CD4-positive, alpha-beta memory T cell (primary cell): ENCODE results near the gene VAMP5. TPM values are rescaled to one million over a fixed set of nuclear protein-coding genes. Genes with fewer than 3 reads are reported as not detected.
A peak's percentile ranks its signal among the peaks of the same experiment; 100 is the strongest.
"Not testable (repeated sequence)": the region's sequence is repeated elsewhere in the genome, so short reads cannot be mapped to it uniquely, and the experiment has no call there.

ENCODE experiments used
- CTCF ChIA-PET: fragments of 350-600 bp; sonication (Branson Sonifier 250); formaldehyde crosslinking; loops from one replicate; lab custom pipeline; 2021; ENCODE audit warnings: inconsistent platforms; ENCODE audit not compliant: partially characterized antibody; lab: Charles Lee
- POLR2A ChIA-PET: fragments of 350-600 bp; sonication (Branson Sonifier 250); formaldehyde crosslinking; loops from one replicate; lab custom pipeline; 2021; ENCODE audit not compliant: partially characterized antibody; lab: Charles Lee
- DNase-seq, 5 donors: peaks; one replicate each; pipeline versions ENCODE4 v3.0.0 to v3.0.0-alpha.2; 2020 to 2022; ENCODE audit warnings: mixed read lengths in 1 of 5
- H3K27ac ChIP-seq: one replicate; pipeline ENCODE4 v1.7.0; 2013; ENCODE audit warnings: low read depth, low read length
- H3K27me3 ChIP-seq: 2 replicates; pipeline ENCODE4 v1.7.0; 2013; ENCODE audit warnings: mild to moderate bottlenecking, low read length, moderate library complexity; ENCODE audit not compliant: insufficient read depth
- H3K36me3 ChIP-seq: 2 replicates; pipeline ENCODE4 v1.7.0; 2013; ENCODE audit warnings: mild to moderate bottlenecking, low read length, moderate library complexity; ENCODE audit not compliant: insufficient read depth
- H3K4me1 ChIP-seq: 2 replicates; pipeline ENCODE4 v1.7.0; 2013; ENCODE audit warnings: mild to moderate bottlenecking, low read length, moderate library complexity; ENCODE audit not compliant: insufficient read depth
- H3K4me3 ChIP-seq, 2 donors: one replicate each; pipeline ENCODE4 v1.7.0; 2013; ENCODE audit warnings: low read length in 2 of 2, mild to moderate bottlenecking in 1 of 2
- H3K9me3 ChIP-seq, 2 donors: one replicate each; pipeline ENCODE4 v1.7.0; 2013; ENCODE audit warnings: low read length in 2 of 2, control low read depth in 1 of 2; ENCODE audit not compliant: control insufficient read depth in 1 of 2
- H3K27ac Mint-ChIP-seq, 7 donors: one replicate each; pipeline ENCODE4 v1.8.0; 2020 to 2021; ENCODE audit warnings: mixed read lengths in 7 of 7, mild to moderate bottlenecking in 6 of 7, inconsistent platforms in 3 of 7, moderate library complexity in 3 of 7
- H3K27me3 Mint-ChIP-seq, 2 donors: one replicate each; pipeline ENCODE4 v1.8.0; 2020 to 2021; ENCODE audit warnings: mixed read lengths in 2 of 2
- H3K36me3 Mint-ChIP-seq, 2 donors: one replicate each; pipeline ENCODE4 v1.8.0; 2020 to 2021; ENCODE audit warnings: mixed read lengths in 2 of 2, inconsistent platforms in 1 of 2, mild to moderate bottlenecking in 1 of 2
- H3K4me1 Mint-ChIP-seq, 4 donors: one replicate each; pipeline ENCODE4 v1.8.0; 2020 to 2021; ENCODE audit warnings: mixed read lengths in 4 of 4, mild to moderate bottlenecking in 1 of 4
- H3K4me3 Mint-ChIP-seq, 8 donors: one replicate each; pipeline ENCODE4 v1.8.0; 2020 to 2021; ENCODE audit warnings: mixed read lengths in 8 of 8, mild to moderate bottlenecking in 7 of 8, moderate library complexity in 6 of 8, inconsistent platforms in 3 of 8
- H3K9me3 Mint-ChIP-seq, 8 donors: one replicate each; pipeline ENCODE4 v1.8.0; 2020 to 2021; ENCODE audit warnings: mixed read lengths in 8 of 8, mild to moderate bottlenecking in 5 of 8, inconsistent platforms in 3 of 8, moderate library complexity in 1 of 8
- intact Hi-C: fragments of 100-400 bp; cut with micrococcal nuclease; formaldehyde crosslinking; loops from one replicate; pipeline ENCODE4 v1.15.1; 2023
- polyA plus RNA-seq, 2 donors: library from polyadenylated mRNA; unstranded; fragments of 300-500 nt; fragmentation: Illumina TruSeq; gene quantifications; one replicate each; pipeline ENCODE4 v1.2.3, GENCODE V29; 2021
- total RNA-seq, 2 experiments: library from RNA; stranded (reverse); gene quantifications; one replicate each; pipeline ENCODE4 v1.2.3, GENCODE V29; 2021

Gene VAMP5
- total and polyA plus RNA-seq, 4 experiments from 2014 or later: 25.5 to 136 (median 67.1) TPM

DNA sequence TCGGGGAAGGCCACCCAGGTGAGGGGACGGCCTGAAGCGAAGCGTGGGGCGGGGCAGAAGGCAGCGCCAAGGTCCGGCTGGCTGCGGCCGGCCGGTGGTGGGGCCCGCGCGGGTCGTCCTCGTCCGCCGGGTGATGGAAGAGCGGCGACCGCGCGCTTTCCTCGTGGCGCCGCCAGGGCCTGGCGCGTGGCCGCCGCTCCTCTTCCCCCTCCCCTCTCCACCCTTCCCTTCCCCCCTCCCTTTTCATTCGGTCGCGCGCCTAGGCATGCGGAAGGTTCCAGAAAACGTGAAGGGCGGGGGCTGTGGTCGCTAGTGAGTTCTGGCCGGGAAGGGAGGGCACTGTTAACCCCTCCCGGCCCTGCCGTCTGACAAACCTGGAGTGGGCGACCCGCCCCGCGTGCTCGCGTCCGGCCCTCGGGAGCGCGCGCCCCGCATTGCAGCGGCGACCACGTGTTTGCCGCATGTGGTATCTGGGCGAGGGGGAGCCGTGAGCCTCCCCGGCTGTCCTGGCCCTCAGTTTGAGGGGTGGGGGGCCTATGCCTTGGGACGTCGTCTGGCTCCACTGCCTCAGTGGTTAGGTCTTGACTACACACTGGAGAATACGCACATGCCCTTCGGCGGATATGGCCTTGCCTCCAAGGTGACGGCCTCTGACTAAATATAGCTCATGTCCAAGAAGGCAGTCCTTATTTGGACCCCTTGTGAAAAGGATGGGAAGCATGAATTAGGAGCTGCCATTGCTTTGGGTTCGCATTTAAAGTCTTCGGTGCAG lies 44.7 kb upstream of the VAMP5 start:
- ChIA-PET CTCF (interaction anchor here (1.0 to 12.4 kb wide), 12 partner anchors 10 to 148 kb away, joined by 3 to 144 read pairs (median 4); partner anchors contain the start of genes GGCX and SH2D6), POLR2A (interaction anchor here (0.5 to 7.2 kb wide), 45 partner anchors 9 to 902 kb away, joined by 3 to 119 read pairs (median 6); partner anchors contain the start of genes C2orf68, CAPG, ELMOD3 and GGCX)
- H3K36me3 Mint-ChIP-seq: peaks cover 30 to 55% of the 10 kb centered on the region in 2 donors
- peak overlapping the region; percentile 78 to 98 for H3K4me3 ChIP-seq
- intact Hi-C loops: loop anchor here (1.0 to 2.0 kb wide), 7 partner anchors 13 to 211 kb away; partner anchors contain the start of genes GGCX, RNF181, SH2D6 and USP39
- no peaks in the 10 kb centered on the region for H3K9me3 ChIP-seq
- peaks cover 26% of the 10 kb centered on the region for H3K36me3 ChIP-seq
- H3K4me1 ChIP-seq: peaks cover 44% of the 10 kb centered on the region
- H3K27ac ChIP-seq: peak overlapping the region; percentile 83
- H3K9me3 Mint-ChIP-seq: peaks cover 0 to 3% (median 0%) of the 10 kb centered on the region in 8 donors
- peak; percentile 73 to 82 (median 76) for DNase-seq
- peak overlapping the region; percentile 93 to 97 (median 95) for H3K4me3 Mint-ChIP-seq
- peaks cover 33 to 58% (median 46%) of the 10 kb centered on the region in 4 donors for H3K4me1 Mint-ChIP-seq
- H3K27me3 ChIP-seq: no peaks in the 10 kb centered on the region
- H3K27ac Mint-ChIP-seq: peak overlapping the region; percentile 94 to 97 (median 95)
- no peaks in the 10 kb centered on the region for H3K27me3 Mint-ChIP-seq

GRCh38 chr2:85540133-85540648 lies 44.0 kb upstream of the VAMP5 start:
- DNase-seq: no peak
- H3K27ac ChIP-seq: peak overlapping the region; percentile 83
- no peaks in the 10 kb centered on the region for H3K27me3 Mint-ChIP-seq
- ChIA-PET CTCF (interaction anchor here (1.1 to 12.4 kb wide), 5 partner anchors 13 to 149 kb away, joined by 4 to 144 read pairs (median 12); partner anchors contain the start of genes GGCX and SH2D6), POLR2A (interaction anchor here (0.8 to 7.2 kb wide), 24 partner anchors 9 to 222 kb away, joined by 3 to 119 read pairs (median 12); partner anchors contain the start of genes C2orf68, ELMOD3, GGCX and RETSAT)
- H3K9me3 Mint-ChIP-seq: peaks cover 0 to 3% (median 0%) of the 10 kb centered on the region in 8 donors
- H3K27ac Mint-ChIP-seq: peak overlapping the region; percentile 84 to 95 (median 92)
- peaks cover 33 to 58% (median 46%) of the 10 kb centered on the region in 4 donors for H3K4me1 Mint-ChIP-seq
- H3K4me3 ChIP-seq: peak overlapping the region; percentile 78 to 98
- no peaks in the 10 kb centered on the region for H3K27me3 ChIP-seq
- intact Hi-C loops: no loop called here
- H3K4me1 ChIP-seq: peaks cover 44% of the 10 kb centered on the region
- H3K36me3 Mint-ChIP-seq: peaks cover 30 to 62% of the 10 kb centered on the region in 2 donors
- H3K9me3 ChIP-seq: no peaks in the 10 kb centered on the region
- peaks cover 29% of the 10 kb centered on the region for H3K36me3 ChIP-seq
- H3K4me3 Mint-ChIP-seq: peak overlapping the region; percentile 88 to 97 (median 94)

GRCh38 chr2:85541262-85541661 lies 43.0 kb upstream of the VAMP5 start:
- intact Hi-C loops: no loop called here
- Mint-ChIP-seq H3K9me3 (peaks cover 0 to 3% (median 0%) of the 10 kb centered on the region in 8 donors), H3K36me3 (peaks cover 30 to 71% of the 10 kb centered on the region in 2 donors), H3K27me3 (no peaks in the 10 kb centered on the region), H3K4me3 (peak overlapping the region in 6 of 8 donors; percentile 36 to 96 (median 94)), H3K27ac (peak overlapping the region in 4 of 7 donors; percentile 17 to 95 (median 93)), H3K4me1 (peaks cover 33 to 58% (median 45%) of the 10 kb centered on the region in 4 donors)
- Histone ChIP-seq H3K36me3 (peaks cover 38% of the 10 kb centered on the region), H3K27me3 (no peaks in the 10 kb centered on the region), H3K4me3 (no peak overlapping the region), H3K4me1 (peaks cover 44% of the 10 kb centered on the region), H3K27ac (no peak overlapping the region), H3K9me3 (no peaks in the 10 kb centered on the region)
- ChIA-PET POLR2A (interaction anchor here (1.4 to 7.2 kb wide), 11 partner anchors 10 to 186 kb away, joined by 4 to 119 read pairs (median 32); partner anchors contain the start of genes C2orf68, ELMOD3, GGCX and RETSAT), CTCF (interaction anchor here (2.0 to 12.4 kb wide), 3 partner anchors 11 to 150 kb away, joined by 4 to 144 read pairs (median 71); partner anchors contain the start of gene SH2D6)
- no peak for DNase-seq

DNA sequence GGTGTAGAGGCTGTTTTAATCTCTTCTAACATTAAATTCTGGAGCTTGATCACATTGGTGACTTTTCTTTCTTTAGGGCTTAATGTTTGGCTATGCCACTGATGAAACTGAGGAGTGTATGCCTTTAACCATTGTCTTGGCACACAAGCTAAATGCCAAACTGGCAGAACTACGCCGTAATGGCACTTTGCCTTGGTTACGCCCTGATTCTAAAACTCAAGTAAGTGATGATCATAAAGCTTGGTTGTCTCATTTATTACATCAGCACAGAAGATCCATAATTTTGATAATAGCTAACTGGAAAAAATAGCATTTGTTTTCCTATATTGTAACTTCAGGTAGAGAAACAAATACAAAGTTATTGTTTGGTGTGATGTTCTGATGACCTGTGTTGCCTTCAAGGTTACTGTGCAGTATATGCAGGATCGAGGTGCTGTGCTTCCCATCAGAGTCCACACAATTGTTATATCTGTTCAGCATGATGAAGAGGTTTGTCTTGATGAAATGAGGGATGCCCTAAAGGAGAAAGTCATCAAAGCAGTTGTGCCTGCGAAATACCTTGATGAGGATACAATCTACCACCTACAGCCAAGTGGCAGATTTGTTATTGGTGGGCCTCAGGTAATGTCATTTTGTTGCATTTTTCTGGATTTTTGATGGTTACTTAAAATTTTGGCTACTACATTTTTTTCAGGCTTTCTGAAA lies 42.3 kb upstream of the VAMP5 start:
- H3K4me3 Mint-ChIP-seq: peak overlapping the region in 4 of 8 donors; percentile 32 to 96 (median 64)
- peaks cover 0 to 3% (median 0%) of the 10 kb centered on the region in 8 donors for H3K9me3 Mint-ChIP-seq
- intact Hi-C loops: no loop called here
- Histone ChIP-seq H3K27ac (no peak overlapping the region), H3K9me3 (no peaks in the 10 kb centered on the region), H3K27me3 (no peaks in the 10 kb centered on the region), H3K4me1 (peaks cover 43% of the 10 kb centered on the region), H3K36me3 (peaks cover 38% of the 10 kb centered on the region), H3K4me3 (no peak overlapping the region)
- ChIA-PET CTCF (interaction anchor here (9.1 to 12.4 kb wide), 2 partner anchors 11 to 122 kb away, joined by 71 to 144 read pairs; partner anchors contain the start of gene SH2D6), POLR2A (interaction anchor here (1.4 to 7.2 kb wide), 11 partner anchors 9 to 187 kb away, joined by 4 to 119 read pairs (median 32); partner anchors contain the start of genes C2orf68, ELMOD3, GGCX and RETSAT)
- H3K36me3 Mint-ChIP-seq: peaks cover 33 to 74% of the 10 kb centered on the region in 2 donors
- H3K4me1 Mint-ChIP-seq: peaks cover 32 to 57% (median 43%) of the 10 kb centered on the region in 4 donors
- DNase-seq: no peak
- peak overlapping the region in 4 of 7 donors; percentile 17 to 95 (median 72) for H3K27ac Mint-ChIP-seq
- H3K27me3 Mint-ChIP-seq: no peaks in the 10 kb centered on the region

DNA sequence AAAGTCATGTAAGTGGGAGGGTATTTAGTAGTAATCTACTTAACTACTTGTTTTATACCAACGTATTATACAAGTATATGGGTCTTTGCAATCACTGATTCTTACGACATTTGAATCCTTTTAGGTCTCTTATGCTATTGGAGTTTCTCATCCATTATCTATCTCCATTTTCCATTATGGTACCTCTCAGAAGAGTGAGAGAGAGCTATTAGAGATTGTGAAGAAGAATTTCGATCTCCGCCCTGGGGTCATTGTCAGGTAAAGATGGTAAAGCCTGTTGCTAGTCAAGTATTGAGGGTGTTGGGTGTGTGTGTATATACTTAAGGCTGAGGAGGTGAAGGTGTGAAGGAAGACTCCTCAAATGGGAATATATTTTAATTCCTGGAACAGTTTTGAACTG lies 41.5 kb upstream of the VAMP5 start:
- Histone ChIP-seq H3K4me3 (no peak overlapping the region), H3K4me1 (peaks cover 34% of the 10 kb centered on the region), H3K27me3 (no peaks in the 10 kb centered on the region), H3K27ac (no peak overlapping the region), H3K9me3 (no peaks in the 10 kb centered on the region), H3K36me3 (peaks cover 38% of the 10 kb centered on the region)
- Mint-ChIP-seq H3K27ac (peak overlapping the region in 4 of 7 donors; percentile 3 to 95 (median 42)), H3K36me3 (peaks cover 34 to 73% of the 10 kb centered on the region in 2 donors), H3K9me3 (peaks cover 0 to 3% (median 0%) of the 10 kb centered on the region in 8 donors), H3K4me3 (peak overlapping the region in 2 of 8 donors; percentile 29 to 31), H3K4me1 (peaks cover 26 to 48% (median 37%) of the 10 kb centered on the region in 4 donors), H3K27me3 (no peaks in the 10 kb centered on the region)
- ChIA-PET POLR2A (interaction anchor here (0.9 to 7.2 kb wide), 4 partner anchors 8 to 216 kb away, joined by 3 to 113 read pairs (median 52); partner anchors contain the start of genes GGCX and SH2D6), CTCF (interaction anchor here (1.0 to 12.4 kb wide), 3 partner anchors 10 to 123 kb away, joined by 3 to 144 read pairs (median 71); partner anchors contain the start of gene SH2D6)
- no peak for DNase-seq
- intact Hi-C loops: no loop called here

DNA sequence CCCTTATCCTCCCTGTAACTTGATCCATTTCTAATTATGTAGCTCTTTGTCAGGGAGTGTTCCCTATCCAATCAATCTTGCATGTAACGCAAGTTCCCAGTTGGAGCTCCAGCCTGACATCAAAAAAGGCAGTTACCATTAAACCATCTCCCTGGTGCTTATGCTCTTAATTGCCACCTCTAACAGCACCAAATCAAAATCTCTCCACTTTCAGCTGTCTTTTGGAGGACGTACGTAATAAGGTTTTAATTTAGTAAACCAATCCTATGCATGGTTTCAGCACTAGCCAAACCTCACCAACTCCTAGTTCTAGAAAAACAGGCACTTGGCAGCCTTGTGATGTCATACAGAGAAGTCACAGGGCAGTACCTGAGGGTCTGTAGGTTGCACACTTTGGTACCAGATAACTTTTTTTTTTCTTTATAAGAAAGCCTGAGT lies 40.0 kb upstream of the VAMP5 start:
- DNase-seq, H3K9me3 Mint-ChIP-seq, intact Hi-C loops, POLR2A ChIA-PET, H3K4me3 ChIP-seq, H3K27me3 Mint-ChIP-seq, H3K4me3 Mint-ChIP-seq, H3K27me3 ChIP-seq, H3K9me3 ChIP-seq, H3K27ac ChIP-seq: not testable (repeated sequence)
- CTCF ChIA-PET: interaction anchor here (1.4 to 12.4 kb wide), 3 partner anchors 8 to 124 kb away, joined by 3 to 144 read pairs (median 71); partner anchors contain the start of gene SH2D6
- Mint-ChIP-seq H3K4me1 (peaks cover 24 to 41% (median 33%) of the 10 kb centered on the region in 4 donors), H3K27ac (peak overlapping the region in 2 of 7 donors; percentile 16 to 53), H3K36me3 (peaks cover 34 to 69% of the 10 kb centered on the region in 2 donors)
- Histone ChIP-seq H3K4me1 (peaks cover 32% of the 10 kb centered on the region), H3K36me3 (peaks cover 38% of the 10 kb centered on the region)
